Fibroblast of lung (primary cell): ENCODE data around the gene TM9SF1. TPM values are rescaled to one million over a fixed set of nuclear protein-coding genes. Genes with fewer than 3 reads are reported as not detected.

ENCODE experiments used
- DNase-seq, 2 donors: peaks; one replicate each; pipeline versions ENCODE4 v3.0.0 to v3.0.0-alpha.2; 2010; ENCODE audit warnings: low read depth in 2 of 2
- H2AFZ ChIP-seq: 2 replicates; pipeline ENCODE4 v1.5.1; 2012; ENCODE audit warnings: low read length, control low read depth, inconsistent platforms
- H3K27ac ChIP-seq: 2 replicates; pipeline ENCODE4 v1.5.1; 2011; ENCODE audit warnings: low read length, control low read depth; ENCODE audit not compliant: insufficient read depth
- H3K27me3 ChIP-seq: 2 replicates; pipeline ENCODE4 v1.5.1; 2011; ENCODE audit warnings: mild to moderate bottlenecking, low read length; ENCODE audit not compliant: control insufficient read depth, insufficient read depth
- H3K36me3 ChIP-seq: 2 replicates; pipeline ENCODE4 v1.5.1; 2011; ENCODE audit warnings: low read length; ENCODE audit not compliant: control insufficient read depth, insufficient read depth
- H3K4me1 ChIP-seq: 2 replicates; pipeline ENCODE4 v1.5.1; 2011; ENCODE audit warnings: low read length; ENCODE audit not compliant: control insufficient read depth, insufficient read depth; ENCODE audit errors: extremely low read depth
- H3K4me2 ChIP-seq: 2 replicates; pipeline ENCODE4 v1.5.1; 2011; ENCODE audit warnings: low read length, control low read depth; ENCODE audit not compliant: insufficient read depth; ENCODE audit errors: extremely low read depth
- H3K4me3 ChIP-seq, 4 experiments: fragments of 200-600 bp in 1 of 4; sonication (generic) in 1 of 4; replicated peaks in 1 of 4; 2 replicates each; pipeline ENCODE4 v1.5.1; 2011 to 2016; ENCODE audit warnings: low read length in 4 of 4, low read depth in 3 of 4, mild to moderate bottlenecking in 3 of 4, control low read depth in 2 of 4, inconsistent platforms in 1 of 4, mixed read lengths in 1 of 4; ENCODE audit not compliant: insufficient read depth in 1 of 4; ENCODE audit errors: control extremely low read depth in 1 of 4
- H3K79me2 ChIP-seq: 2 replicates; pipeline ENCODE4 v1.5.1; 2012; ENCODE audit warnings: mild to moderate bottlenecking, low read length, inconsistent platforms; ENCODE audit not compliant: control insufficient read depth, insufficient read depth
- H3K9ac ChIP-seq: 2 replicates; pipeline ENCODE4 v1.5.1; 2011; ENCODE audit warnings: mild to moderate bottlenecking, low read length, control low read depth; ENCODE audit not compliant: insufficient read depth
- H3K9me3 ChIP-seq: 2 replicates; pipeline ENCODE4 v1.5.1; 2012; ENCODE audit warnings: low read depth, low read length; ENCODE audit not compliant: control insufficient read depth, insufficient read depth
- H4K20me1 ChIP-seq: 2 replicates; pipeline ENCODE4 v1.5.1; 2011; ENCODE audit warnings: low read length; ENCODE audit not compliant: control insufficient read depth, insufficient read depth; ENCODE audit errors: extremely low read depth
- EZH2 ChIP-seq: IDR thresholded peaks from 2 replicates; pipeline ENCODE4 v1.5.1; 2012; ENCODE audit warnings: low read length, control low read depth, mild to moderate bottlenecking; ENCODE audit errors: missing control alignments
- polyA plus RNA-seq, 2 donors: library from polyadenylated mRNA; depleted of rRNA in 1 of 2; stranded (reverse) in 1 of 2; unstranded in 1 of 2; fragments of >200 nt; gene quantifications; 2 replicates each; pipeline ENCODE4 v1.2.1, GENCODE V29; 2011 to 2012; ENCODE audit warnings: missing spikeins in 1 of 2
- total RNA-seq: library from RNA; depleted of rRNA; stranded (reverse); fragments of >200 nt; gene quantifications from 2 replicates; pipeline ENCODE4 v1.2.1, GENCODE V29; 2014
- TF ChIP-seq, protein P1 (sequence below), 2 donors: IDR thresholded peaks in 1 of 2; conservative IDR thresholded peaks in 1 of 2; 1 replicate in 1 of 2; 2 replicates in 1 of 2; pipeline ENCODE4 v1.5.1; 2011 to 2012; ENCODE audit warnings: low read length in 2 of 2, control low read depth in 1 of 2, inconsistent platforms in 1 of 2, low read depth in 1 of 2, mild to moderate bottlenecking in 1 of 2

Gene TM9SF1
- total and polyA plus RNA-seq, 2 donors (not counting 1 experiment from before 2014, with no cell fraction given), result 61.6 to 65.1 TPM

GRCh38 chr14:24178399-24179178 lies 16.7 kb downstream of the TM9SF1 start:
- no peak for DNase-seq
- Histone ChIP-seq H4K20me1 (no peaks in the 10 kb centered on the region), H3K4me1 (no peaks in the 10 kb centered on the region), H2AFZ (no peak overlapping the region), H3K4me3 (no peak overlapping the region), H3K9ac (no peak overlapping the region), H3K79me2 (no peaks in the 10 kb centered on the region), H3K27me3 (no peaks in the 10 kb centered on the region), H3K36me3 (peaks cover 34% of the 10 kb centered on the region), H3K27ac (no peak overlapping the region), H3K9me3 (no peaks in the 10 kb centered on the region), H3K4me2 (no peak overlapping the region)
- TF ChIP-seq, protein P1, sequence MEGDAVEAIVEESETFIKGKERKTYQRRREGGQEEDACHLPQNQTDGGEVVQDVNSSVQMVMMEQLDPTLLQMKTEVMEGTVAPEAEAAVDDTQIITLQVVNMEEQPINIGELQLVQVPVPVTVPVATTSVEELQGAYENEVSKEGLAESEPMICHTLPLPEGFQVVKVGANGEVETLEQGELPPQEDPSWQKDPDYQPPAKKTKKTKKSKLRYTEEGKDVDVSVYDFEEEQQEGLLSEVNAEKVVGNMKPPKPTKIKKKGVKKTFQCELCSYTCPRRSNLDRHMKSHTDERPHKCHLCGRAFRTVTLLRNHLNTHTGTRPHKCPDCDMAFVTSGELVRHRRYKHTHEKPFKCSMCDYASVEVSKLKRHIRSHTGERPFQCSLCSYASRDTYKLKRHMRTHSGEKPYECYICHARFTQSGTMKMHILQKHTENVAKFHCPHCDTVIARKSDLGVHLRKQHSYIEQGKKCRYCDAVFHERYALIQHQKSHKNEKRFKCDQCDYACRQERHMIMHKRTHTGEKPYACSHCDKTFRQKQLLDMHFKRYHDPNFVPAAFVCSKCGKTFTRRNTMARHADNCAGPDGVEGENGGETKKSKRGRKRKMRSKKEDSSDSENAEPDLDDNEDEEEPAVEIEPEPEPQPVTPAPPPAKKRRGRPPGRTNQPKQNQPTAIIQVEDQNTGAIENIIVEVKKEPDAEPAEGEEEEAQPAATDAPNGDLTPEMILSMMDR (conservative IDR thresholded peaks at IDR 0.05 in 1 of 2, IDR thresholded peaks at IDR 0.05 in 1 of 2; ENCODE audit: low read depth in 1 of 2, low read length in 2 of 2), result no peak
- TF ChIP-seq EZH2, result no peak

DNA sequence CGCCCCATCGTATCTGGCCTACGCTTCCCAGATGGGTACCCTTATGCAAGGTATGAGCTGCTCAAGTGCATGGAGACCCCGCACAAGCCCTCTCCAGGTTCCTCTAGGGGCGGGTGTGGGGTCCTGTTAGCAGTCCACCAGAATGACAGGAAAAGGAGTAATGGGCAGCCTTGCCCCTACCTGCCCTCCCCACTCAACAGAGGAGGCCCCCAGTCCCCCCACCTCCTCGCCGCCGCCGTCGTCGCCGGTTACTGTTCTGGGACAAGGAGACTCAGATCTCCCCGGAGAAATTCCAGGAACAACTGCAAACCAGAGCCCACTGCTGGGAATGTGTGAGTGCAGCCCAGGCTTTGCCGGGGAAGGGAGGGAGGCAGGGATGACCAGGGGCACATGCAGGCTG lies 17.4 kb downstream of the TM9SF1 start:
- no peaks in the 10 kb centered on the region for H3K79me2 ChIP-seq
- H3K4me1 ChIP-seq, result no peaks in the 10 kb centered on the region
- no peak overlapping the region for H3K9ac ChIP-seq
- no peak overlapping the region for H3K4me2 ChIP-seq
- H3K9me3 ChIP-seq, result no peaks in the 10 kb centered on the region
- no peak overlapping the region for H2AFZ ChIP-seq
- H3K36me3 ChIP-seq, result peaks cover 34% of the 10 kb centered on the region
- H3K4me3 ChIP-seq, result no peak overlapping the region
- no peaks in the 10 kb centered on the region for H4K20me1 ChIP-seq
- TF ChIP-seq, protein P1 (conservative IDR thresholded peaks at IDR 0.05 in 1 of 2, IDR thresholded peaks at IDR 0.05 in 1 of 2; ENCODE audit: low read depth in 1 of 2, low read length in 2 of 2), result no peak
- TF ChIP-seq EZH2, result no peak
- H3K27me3 ChIP-seq, result no peaks in the 10 kb centered on the region
- no peak for DNase-seq
- no peak overlapping the region for H3K27ac ChIP-seq

DNA sequence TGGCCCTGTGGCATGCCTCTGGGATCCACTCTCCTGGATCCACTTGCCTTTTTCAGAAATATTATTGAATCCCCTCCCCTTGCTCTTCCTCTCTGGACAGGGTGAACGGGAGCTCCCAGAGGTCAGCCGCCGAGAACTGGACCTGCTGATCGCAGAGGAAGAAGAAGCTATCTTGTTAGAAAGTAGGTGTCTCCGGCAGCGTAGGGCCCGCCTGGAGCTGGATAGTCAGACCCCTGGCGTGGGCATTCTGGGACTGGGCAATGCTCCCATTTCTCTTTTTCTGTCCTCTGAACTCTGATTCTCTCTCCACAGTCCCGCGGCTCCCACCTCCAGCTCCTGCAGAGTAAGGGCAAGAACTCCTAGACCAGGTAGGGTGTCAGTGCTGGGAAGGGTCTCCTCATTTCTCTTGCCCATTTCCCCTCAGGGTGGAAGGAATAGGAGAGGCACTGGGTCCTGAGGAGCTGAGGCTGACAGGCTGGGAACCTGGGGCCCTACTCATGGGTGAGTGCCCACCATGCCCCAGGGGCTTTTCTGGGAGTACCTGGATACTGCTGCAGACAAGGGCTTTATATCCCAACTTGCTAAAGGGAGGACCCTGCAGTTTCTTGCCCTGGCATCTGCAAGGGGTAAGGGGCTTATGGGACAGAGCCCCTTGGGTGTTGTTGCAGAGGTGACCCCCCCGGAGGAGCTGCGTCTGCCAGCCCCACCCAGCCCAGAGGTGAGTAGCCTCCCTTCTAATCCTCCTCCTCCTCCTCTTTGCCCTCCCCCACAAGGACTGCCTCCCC lies 18.0 kb downstream of the TM9SF1 start:
- H3K27ac ChIP-seq, result no peak overlapping the region
- H3K36me3 ChIP-seq, result peaks cover 33% of the 10 kb centered on the region
- no peak for TF ChIP-seq EZH2
- TF ChIP-seq, protein P1 (conservative IDR thresholded peaks at IDR 0.05 in 1 of 2, IDR thresholded peaks at IDR 0.05 in 1 of 2; ENCODE audit: low read depth in 1 of 2, low read length in 2 of 2), result no peak
- no peak overlapping the region for H3K4me2 ChIP-seq
- H3K27me3 ChIP-seq, result no peaks in the 10 kb centered on the region
- H3K9me3 ChIP-seq, result no peaks in the 10 kb centered on the region
- DNase-seq, result no peak
- no peaks in the 10 kb centered on the region for H4K20me1 ChIP-seq
- H3K79me2 ChIP-seq, result no peaks in the 10 kb centered on the region
- H3K4me1 ChIP-seq, result no peaks in the 10 kb centered on the region
- no peak overlapping the region for H3K9ac ChIP-seq
- no peak overlapping the region for H3K4me3 ChIP-seq
- no peak overlapping the region for H2AFZ ChIP-seq
